Cardiac fibroblast (primary cell): ENCODE results near the gene DNAJC8.

Experiments used
- DNase-seq, 2 donors: peaks; one replicate each; pipeline versions ENCODE4 v3.0.0 to v3.0.0-alpha.2; 2010; ENCODE audit warnings: low read depth in 2 of 2
- H3K4me3 ChIP-seq, 2 donors: replicated peaks in 1 of 2; 1 replicate in 1 of 2; 2 replicates in 1 of 2; pipeline ENCODE4 v1.5.1; 2011; ENCODE audit warnings: low read depth in 2 of 2, low read length in 2 of 2, mild to moderate bottlenecking in 2 of 2, moderate library complexity in 1 of 2
- TF ChIP-seq, protein P1 (sequence below): IDR thresholded peaks from one replicate; pipeline ENCODE4 v1.5.1; 2011; ENCODE audit warnings: low read depth, mild to moderate bottlenecking, low read length, inconsistent platforms

Gene DNAJC8

DNA sequence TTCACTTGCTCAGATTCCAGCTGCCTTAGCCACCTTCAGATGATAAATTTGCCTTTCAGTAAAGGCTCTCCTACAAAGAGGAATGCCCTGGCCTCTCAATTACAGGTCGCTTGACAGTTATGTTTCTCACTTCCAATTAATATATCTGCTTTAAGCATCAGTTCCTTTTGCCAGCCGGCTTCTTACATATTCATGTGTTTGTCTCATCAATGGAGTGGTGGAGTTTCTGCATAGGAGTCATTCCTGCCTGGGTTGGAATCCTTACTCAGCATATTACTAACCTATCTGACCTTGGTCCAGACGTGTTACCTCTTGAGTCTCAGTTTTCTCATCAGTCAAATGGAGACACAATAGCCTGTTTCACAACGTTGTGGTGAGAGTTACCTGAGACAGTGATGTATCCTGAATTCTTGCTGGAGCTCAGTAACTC, 17.1 kb upstream of the DNAJC8 start:
- H3K4me3 ChIP-seq = no peak overlapping the region

GRCh38 chr1:28249013-28249865, 16.4 kb upstream of the DNAJC8 start:
- TF ChIP-seq, protein P1, sequence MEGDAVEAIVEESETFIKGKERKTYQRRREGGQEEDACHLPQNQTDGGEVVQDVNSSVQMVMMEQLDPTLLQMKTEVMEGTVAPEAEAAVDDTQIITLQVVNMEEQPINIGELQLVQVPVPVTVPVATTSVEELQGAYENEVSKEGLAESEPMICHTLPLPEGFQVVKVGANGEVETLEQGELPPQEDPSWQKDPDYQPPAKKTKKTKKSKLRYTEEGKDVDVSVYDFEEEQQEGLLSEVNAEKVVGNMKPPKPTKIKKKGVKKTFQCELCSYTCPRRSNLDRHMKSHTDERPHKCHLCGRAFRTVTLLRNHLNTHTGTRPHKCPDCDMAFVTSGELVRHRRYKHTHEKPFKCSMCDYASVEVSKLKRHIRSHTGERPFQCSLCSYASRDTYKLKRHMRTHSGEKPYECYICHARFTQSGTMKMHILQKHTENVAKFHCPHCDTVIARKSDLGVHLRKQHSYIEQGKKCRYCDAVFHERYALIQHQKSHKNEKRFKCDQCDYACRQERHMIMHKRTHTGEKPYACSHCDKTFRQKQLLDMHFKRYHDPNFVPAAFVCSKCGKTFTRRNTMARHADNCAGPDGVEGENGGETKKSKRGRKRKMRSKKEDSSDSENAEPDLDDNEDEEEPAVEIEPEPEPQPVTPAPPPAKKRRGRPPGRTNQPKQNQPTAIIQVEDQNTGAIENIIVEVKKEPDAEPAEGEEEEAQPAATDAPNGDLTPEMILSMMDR = no peak
- DNase-seq = peak; percentile 74 to 76

More for the DNA sequence above, 17.1 kb upstream of the DNAJC8 start:
- TF ChIP-seq, protein P1 = no peak
- DNase-seq = no peak

GRCh38 chr1:28248273-28249012, 15.6 kb upstream of the DNAJC8 start:
- TF ChIP-seq, protein P1 = peak; percentile 95
- H3K4me3 ChIP-seq = peak overlapping the region in 1 of 2 donors; percentile 0
- DNase-seq = peak; percentile 87 to 89

More at GRCh38 chr1:28249013-28249865, 16.4 kb upstream of the DNAJC8 start:
- peak overlapping the region in 1 of 2 donors; percentile 0 for H3K4me3 ChIP-seq

DNA sequence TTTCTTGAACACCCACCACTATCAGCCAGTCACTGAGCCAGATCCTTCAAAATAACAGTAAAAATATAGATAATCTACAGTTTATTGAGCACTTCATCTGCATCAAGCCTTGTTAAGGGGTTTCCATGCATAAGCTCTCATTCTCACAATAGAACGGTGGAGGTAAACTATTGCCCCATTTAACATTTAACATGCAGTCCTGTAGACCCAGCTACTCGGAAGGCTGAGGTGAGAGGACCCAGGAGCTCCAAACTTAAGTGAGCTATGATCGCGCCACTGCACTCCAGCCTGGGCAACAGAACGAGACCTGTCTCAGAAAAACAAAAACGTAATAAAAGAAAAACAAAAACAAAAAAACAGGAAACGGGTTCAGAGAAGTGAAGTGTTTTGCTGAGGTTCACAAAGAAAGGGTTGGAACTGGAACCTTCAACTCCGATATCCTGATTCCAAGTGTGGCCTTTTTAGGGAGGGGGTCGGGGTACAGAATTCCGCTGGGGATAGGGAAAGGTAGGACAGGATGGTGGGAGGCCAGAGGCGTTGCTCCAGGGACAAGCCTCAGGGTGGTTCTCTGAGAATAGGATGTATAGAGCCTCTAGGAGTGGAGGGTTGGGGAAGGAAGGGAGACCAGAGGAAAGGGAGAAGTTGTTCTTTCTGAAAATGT, 14.9 kb upstream of the DNAJC8 start:
- peak overlapping the region in 1 of 2 donors; percentile 39 for H3K4me3 ChIP-seq
- TF ChIP-seq, protein P1 = no peak
- no peak for DNase-seq

GRCh38 chr1:28246427-28246832, 13.6 kb upstream of the DNAJC8 start:
- peak; percentile 53 to 64 for DNase-seq
- TF ChIP-seq, protein P1 = no peak

DNA sequence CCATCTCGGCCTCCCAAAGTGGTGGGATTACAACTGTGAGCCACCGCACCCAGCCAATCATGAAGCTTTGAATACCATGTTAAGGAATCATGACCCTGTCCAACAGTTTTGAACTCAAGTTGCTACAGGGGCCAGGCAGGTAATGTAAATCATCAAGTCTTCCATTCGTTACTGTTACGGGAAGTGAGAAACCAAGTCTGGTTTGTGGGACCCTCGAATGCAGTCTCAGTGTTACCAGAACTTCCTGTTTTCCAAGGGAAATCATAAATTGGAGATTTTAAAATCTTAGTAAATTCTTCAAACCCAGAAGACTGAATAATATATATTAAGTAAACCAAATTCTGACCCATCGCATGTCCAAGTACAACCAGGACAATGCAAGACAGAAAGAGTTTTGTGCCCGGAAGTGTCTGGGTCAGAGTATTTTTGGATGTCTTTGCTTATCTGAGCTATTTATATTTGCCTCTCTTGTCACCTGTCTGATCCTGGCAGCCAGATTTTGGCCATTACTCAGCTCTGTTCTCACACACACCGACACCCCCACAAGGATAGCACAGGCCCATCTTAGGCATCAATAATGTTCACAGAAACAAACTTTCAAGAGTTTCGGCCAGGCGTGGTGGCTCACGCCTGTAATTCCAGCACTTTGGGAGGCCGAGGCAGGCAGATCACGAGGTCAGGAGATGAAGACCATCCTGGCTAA, 11.9 kb upstream of the DNAJC8 start:
- TF ChIP-seq, protein P1 = no peak
- DNase-seq = no peak
- H3K4me3 ChIP-seq = no peak overlapping the region

More at GRCh38 chr1:28246427-28246832, 13.6 kb upstream of the DNAJC8 start:
- H3K4me3 ChIP-seq = peak overlapping the region; percentile 52 to 60
